H1 (cell line): Measurements from ENCODE around the gene GALNTL6. TPM values are rescaled to one million over a fixed set of nuclear protein-coding genes. Genes with fewer than 3 reads are reported as not detected.

Experiments
- CTCF ChIA-PET: fragments of 300-600 bp; sonication (Branson Sonifier 250); formaldehyde crosslinking; loops from one replicate; lab custom pipeline; 2021; ENCODE audit not compliant: partially characterized antibody; lab: Charles Lee
- POLR2A ChIA-PET: fragments of 300-600 bp; sonication (Branson Sonifier 250); formaldehyde crosslinking; loops from one replicate; lab custom pipeline; 2021; ENCODE audit warnings: inconsistent platforms; ENCODE audit not compliant: partially characterized antibody; lab: Charles Lee
- DNase-seq, 2 experiments: peaks; one replicate each; pipeline versions ENCODE4 v3.0.0 to v3.0.0-alpha.2; 2010 to 2022; ENCODE audit warnings: low spot score in 2 of 2, low read depth in 1 of 2, mixed read lengths in 1 of 2
- FAIRE-seq: peaks from 2 replicates; lab custom pipeline; 2011; peaks lifted over from hg19 to GRCh38; lab: Jason Lieb, UNC
- H2AFZ ChIP-seq: 2 replicates; pipeline ENCODE4 v1.8.1; 2012; ENCODE audit warnings: low read length, inconsistent platforms
- H2AK5ac ChIP-seq: 2 replicates; pipeline ENCODE4 v1.6.1; 2013; ENCODE audit warnings: low read depth, low read length
- H2BK120ac ChIP-seq: replicated peaks from 2 replicates; pipeline ENCODE3; 2013; ENCODE audit warnings: low read depth, low read length, inconsistent platforms
- H2BK12ac ChIP-seq: 2 replicates; pipeline ENCODE4 v1.6.1; 2013; ENCODE audit warnings: low read depth, low read length
- H2BK15ac ChIP-seq: 2 replicates; pipeline ENCODE4 v1.6.1; 2013; ENCODE audit warnings: low read length
- H2BK20ac ChIP-seq: 2 replicates; pipeline ENCODE4 v1.6.1; 2013; ENCODE audit warnings: low read length
- H2BK5ac ChIP-seq: 2 replicates; pipeline ENCODE4 v1.6.1; 2013; ENCODE audit warnings: low read depth, low read length
- H3K14ac ChIP-seq: 2 replicates; pipeline ENCODE4 v1.6.1; 2013; ENCODE audit warnings: inconsistent platforms; ENCODE audit not compliant: insufficient read length
- H3K18ac ChIP-seq: 2 replicates; pipeline ENCODE4 v1.6.1; 2013; ENCODE audit warnings: low read length; ENCODE audit errors: extremely low read depth
- H3K23ac ChIP-seq: 2 replicates; pipeline ENCODE4 v1.6.1; 2013; ENCODE audit warnings: inconsistent platforms; ENCODE audit not compliant: insufficient read length
- H3K23me2 ChIP-seq: 2 replicates; pipeline ENCODE4 v1.6.1; 2013; ENCODE audit warnings: low read depth, low read length
- H3K27ac ChIP-seq: 2 replicates; pipeline ENCODE4 v1.6.1; 2011; ENCODE audit warnings: low read depth, low read length, inconsistent platforms
- H3K27me3 ChIP-seq, 4 experiments: replicated peaks in 1 of 4; 1 replicate in 1 of 4; 2 replicates in 3 of 4; pipeline versions ENCODE4 v1.6.1 to v1.8.1; 2011 to 2013; ENCODE audit warnings: low read length in 3 of 4, mild to moderate bottlenecking in 3 of 4, inconsistent platforms in 2 of 4, mixed read lengths in 2 of 4, moderate library complexity in 1 of 4; ENCODE audit not compliant: control insufficient read depth in 3 of 4, insufficient read depth in 3 of 4; ENCODE audit errors: extremely low read depth in 1 of 4
- H3K36me3 ChIP-seq, 4 experiments: 2 replicates each; pipeline versions ENCODE4 v1.6.1 to v1.8.1; 2011 to 2013; ENCODE audit warnings: mild to moderate bottlenecking in 4 of 4, low read length in 3 of 4, moderate library complexity in 2 of 4, control low read depth in 1 of 4, inconsistent platforms in 1 of 4; ENCODE audit not compliant: insufficient read depth in 4 of 4, control insufficient read depth in 2 of 4
- H3K4ac ChIP-seq: replicated peaks from 2 replicates; pipeline ENCODE3; 2013; ENCODE audit warnings: low read length, low read depth, mixed read lengths, inconsistent platforms; ENCODE audit not compliant: insufficient read length
- H3K4me1 ChIP-seq, 4 experiments: replicated peaks in 1 of 4; 1 replicate in 1 of 4; 2 replicates in 3 of 4; pipeline versions ENCODE4 v1.6.1 to v1.8.1; 2011 to 2013; ENCODE audit warnings: low read length in 3 of 4, inconsistent platforms in 2 of 4, mixed read lengths in 1 of 4; ENCODE audit not compliant: insufficient read depth in 4 of 4, control insufficient read depth in 3 of 4
- H3K4me2 ChIP-seq, 2 experiments: 2 replicates each; pipeline versions ENCODE4 v1.6.1 to v1.8.1; 2011 to 2013; ENCODE audit warnings: low read depth in 2 of 2, low read length in 2 of 2, control low read depth in 1 of 2, inconsistent platforms in 1 of 2, mild to moderate bottlenecking in 1 of 2; ENCODE audit not compliant: insufficient read depth in 1 of 2
- H3K4me3 ChIP-seq, 4 experiments: fragments of 200-600, 300-600 bp in 1 of 4; sonication (generic), shearing (Covaris generic), sonication (Bioruptor Twin) in 1 of 4; 2 replicates each; pipeline versions ENCODE4 v1.5.1 to v1.8.1; 2011 to 2016; ENCODE audit warnings: low read length in 4 of 4, low read depth in 3 of 4, control low read depth in 2 of 4, inconsistent platforms in 2 of 4, mild to moderate bottlenecking in 2 of 4, mixed read lengths in 1 of 4, moderate library complexity in 1 of 4; ENCODE audit not compliant: insufficient read depth in 2 of 4; ENCODE audit errors: extremely low read depth in 1 of 4
- H3K56ac ChIP-seq: replicated peaks from 2 replicates; pipeline ENCODE3; 2013; ENCODE audit warnings: low read depth, mild to moderate bottlenecking, mixed read lengths, low read length, inconsistent platforms; ENCODE audit not compliant: insufficient read length
- H3K79me1 ChIP-seq: 2 replicates; pipeline ENCODE4 v1.6.1; 2013; ENCODE audit warnings: low read depth, low read length, control low read depth
- H3K79me2 ChIP-seq, 2 experiments: 2 replicates each; pipeline versions ENCODE4 v1.6.1 to v1.8.1; 2012 to 2013; ENCODE audit warnings: low read length in 2 of 2, mild to moderate bottlenecking in 2 of 2, inconsistent platforms in 1 of 2; ENCODE audit not compliant: insufficient read depth in 2 of 2, control insufficient read depth in 1 of 2
- H3K9ac ChIP-seq, 4 experiments: replicated peaks in 1 of 4; 1 replicate in 1 of 4; 2 replicates in 3 of 4; pipeline versions ENCODE4 v1.6.1 to v1.8.1; 2011 to 2013; ENCODE audit warnings: low read depth in 3 of 4, low read length in 3 of 4, control low read depth in 2 of 4, mild to moderate bottlenecking in 2 of 4, moderate library complexity in 2 of 4, inconsistent platforms in 1 of 4; ENCODE audit errors: extremely low read depth in 1 of 4
- H3K9me3 ChIP-seq, 2 experiments: 2 replicates each; pipeline versions ENCODE4 v1.6.1 to v1.8.1; 2012 to 2013; ENCODE audit warnings: mild to moderate bottlenecking in 2 of 2, moderate library complexity in 2 of 2, control low read depth in 1 of 2, inconsistent platforms in 1 of 2, low read depth in 1 of 2, low read length in 1 of 2, mixed read lengths in 1 of 2; ENCODE audit not compliant: insufficient read depth in 2 of 2
- H4K20me1 ChIP-seq, 2 experiments: replicated peaks in 1 of 2; 2 replicates each; pipeline versions ENCODE3 to v1.8.1; 2011 to 2013; ENCODE audit warnings: inconsistent platforms in 2 of 2, low read length in 2 of 2, mild to moderate bottlenecking in 1 of 2; ENCODE audit not compliant: insufficient read depth in 2 of 2, control insufficient read depth in 1 of 2
- H4K5ac ChIP-seq: 2 replicates; pipeline ENCODE4 v1.6.1; 2013; ENCODE audit warnings: low read length, low read depth, mixed read lengths, inconsistent platforms; ENCODE audit not compliant: insufficient read length
- H4K8ac ChIP-seq: 2 replicates; pipeline ENCODE4 v1.8.0; 2013; ENCODE audit warnings: mild to moderate bottlenecking, moderate library complexity, low read length, inconsistent platforms; ENCODE audit not compliant: insufficient read depth; ENCODE audit errors: extremely low read depth
- H4K91ac ChIP-seq: replicated peaks from 2 replicates; pipeline ENCODE3; 2013; ENCODE audit warnings: low read length, mixed read lengths, inconsistent platforms; ENCODE audit not compliant: insufficient read length
- BCL11A ChIP-seq, 2 experiments: IDR thresholded peaks; one replicate each; pipeline ENCODE4 v1.6.1; 2011; ENCODE audit warnings: low read depth in 2 of 2, low read length in 2 of 2, mild to moderate bottlenecking in 2 of 2
- CBX5 ChIP-seq: fragments of 300-800, 300-1000 bp; sonication (generic); IDR thresholded peaks from 2 replicates; pipeline ENCODE4 v1.7.1; 2016; ENCODE audit warnings: antibody characterized with exemption, low read length, low read depth
- CTCF ChIP-seq, 3 experiments: IDR thresholded peaks; 1 replicate in 2 of 3; 2 replicates in 1 of 3; pipeline versions ENCODE4 v1.5.1 to v1.6.1; 2011; ENCODE audit warnings: low read length in 3 of 3, mild to moderate bottlenecking in 3 of 3, inconsistent platforms in 2 of 3, low read depth in 1 of 3, moderate library complexity in 1 of 3; ENCODE audit not compliant: insufficient read depth in 1 of 3; ENCODE audit errors: control extremely low read depth in 1 of 3
- MAFK ChIP-seq: IDR thresholded peaks from 2 replicates; pipeline ENCODE4 v1.6.1; 2012; ENCODE audit warnings: low read depth, mild to moderate bottlenecking, improper control_type of control experiment, low read length
- PHF8 ChIP-seq: fragments of 200-600 bp; sonication (generic); conservative IDR thresholded peaks from 2 replicates; pipeline ENCODE4 v1.7.1; 2012; ENCODE audit warnings: low read depth, mild to moderate bottlenecking, inconsistent platforms, low read length, moderate library complexity
- POLR2A ChIP-seq, 2 experiments: IDR thresholded peaks; 1 replicate in 1 of 2; 2 replicates in 1 of 2; pipeline ENCODE4 v1.6.1; 2011; ENCODE audit warnings: low read depth in 2 of 2, low read length in 2 of 2, mild to moderate bottlenecking in 2 of 2; ENCODE audit errors: control extremely low read depth in 1 of 2
- POLR2AphosphoS5 ChIP-seq: IDR thresholded peaks from 2 replicates; pipeline ENCODE4 v1.6.1; 2011; ENCODE audit warnings: low read depth, low read length
- POU5F1 ChIP-seq: IDR thresholded peaks from 2 replicates; pipeline ENCODE4 v1.6.1; 2011; ENCODE audit warnings: low read depth, mild to moderate bottlenecking, low read length, moderate library complexity
- SIN3A ChIP-seq, 2 experiments: IDR thresholded peaks in 1 of 2; conservative IDR thresholded peaks in 1 of 2; 2 replicates each; pipeline ENCODE4 v1.6.1; 2011 to 2012; ENCODE audit warnings: low read length in 2 of 2, improper control_type of control experiment in 1 of 2, low read depth in 1 of 2, mild to moderate bottlenecking in 1 of 2
- SIRT6 ChIP-seq: IDR thresholded peaks from one replicate; pipeline ENCODE4 v1.7.1; 2012; ENCODE audit warnings: low read length, inconsistent platforms
- SP1 ChIP-seq: IDR thresholded peaks from 2 replicates; pipeline ENCODE4 v1.6.1; 2011; ENCODE audit warnings: low read depth, low read length
- SP2 ChIP-seq: IDR thresholded peaks from 2 replicates; pipeline ENCODE4 v1.6.1; 2012; ENCODE audit warnings: mild to moderate bottlenecking, low read length, inconsistent platforms
- YY1 ChIP-seq: IDR thresholded peaks from 2 replicates; pipeline ENCODE4 v1.6.1; 2011; ENCODE audit warnings: low read depth, mild to moderate bottlenecking, low read length
- ZNF274 ChIP-seq: IDR thresholded peaks from 2 replicates; pipeline ENCODE4 v1.7.0; 2012; ENCODE audit warnings: low read length, borderline replicate concordance; ENCODE audit errors: extremely low read depth
- WGBS, 2 experiments: shearing (Covaris generic) in 1 of 2; methylation state at CpG; one replicate each; pipeline versions ENCODE4 v1.1.6 to v1.1.7; 2013 to 2015; ENCODE audit warnings: low lambda C conversion rate in 2 of 2, mixed read lengths in 2 of 2, inconsistent platforms in 1 of 2, low coverage in 1 of 2, missing lambda C conversion rate in 1 of 2; ENCODE audit not compliant: insufficient replicate concordance in 2 of 2, insufficient coverage in 1 of 2, insufficient read length in 1 of 2; ENCODE audit errors: extremely low coverage in 1 of 2, missing lambda C conversion rate in 1 of 2; 5-methylcytosine and 5-hydroxymethylcytosine counted together
- polyA plus RNA-seq, 7 experiments: library from polyadenylated mRNA; depleted of rRNA in 3 of 7; stranded (reverse) in 5 of 7; unstranded in 2 of 7; fragments of >200 nt in 5 of 7; fragments of 200-250 nt in 2 of 7; gene quantifications; 1 replicate in 5 of 7; 2 replicates in 1 of 7; 4 replicates in 1 of 7; pipeline versions ENCODE4 v1.2.1 to v1.2.3, GENCODE V29; 2011 to 2013; ENCODE audit warnings: missing spikeins in 2 of 7, mixed read lengths in 2 of 7
- total RNA-seq: library from RNA; stranded (reverse); fragmentation: NEBNext Ultra II Directional; extraction: Animal tissue kit (Norgen Biotek cat#: 25700); gene quantifications from 2 replicates; pipeline ENCODE4 v1.2.1, GENCODE V29; 2021

Gene GALNTL6
- total and polyA plus RNA-seq, 2 of the 8 experiments (the other 6 are each of a cell fraction or from before 2014, with no cell fraction given), result 0.03 to 0.32 TPM

DNA sequence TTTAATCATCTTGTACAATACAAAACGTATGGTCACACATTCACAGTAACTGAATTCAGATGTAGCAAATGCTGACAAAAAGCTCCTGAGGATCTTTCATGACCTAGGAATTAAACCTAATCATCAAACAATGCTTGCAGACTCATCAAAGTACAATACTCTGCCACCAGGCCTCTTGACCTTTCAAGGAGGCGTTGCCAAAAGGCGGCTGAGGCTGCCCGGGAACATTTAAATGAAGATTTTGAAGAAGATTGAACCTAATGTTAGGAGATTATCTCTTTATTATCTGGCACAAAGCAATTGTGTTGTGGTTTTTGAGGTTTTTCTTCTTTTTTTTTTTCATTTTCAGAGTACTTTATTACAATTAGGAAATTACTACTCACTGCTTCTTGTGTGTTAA, 340.5 kb downstream of the GALNTL6 start:
- DNase-seq, result no peak
- Histone ChIP-seq H3K4ac (no peak overlapping the region), H2BK20ac (no peak overlapping the region), H3K4me2 (no peak overlapping the region), H3K56ac (no peak overlapping the region), H2BK15ac (no peak overlapping the region), H2BK12ac (no peak overlapping the region), H2AK5ac (no peak overlapping the region), H3K14ac (no peak overlapping the region), H3K23ac (no peak overlapping the region), H3K18ac (no peak overlapping the region), H4K8ac (no peak overlapping the region), H4K91ac (no peak overlapping the region), H3K36me3 (no peaks in the 10 kb centered on the region), H3K23me2 (no peaks in the 10 kb centered on the region), H3K79me1 (no peaks in the 10 kb centered on the region), H4K5ac (no peak overlapping the region), H3K27me3 (no peaks in the 10 kb centered on the region), H3K79me2 (no peaks in the 10 kb centered on the region), H3K4me3 (no peak overlapping the region), H2BK5ac (no peak overlapping the region), H3K9me3 (no peaks in the 10 kb centered on the region), H3K4me1 (no peaks in the 10 kb centered on the region), H2AFZ (peak overlapping the region; percentile 32; the same call in 1 of the 2 replicates), H2BK120ac (no peak overlapping the region), H3K9ac (no peak overlapping the region), H3K27ac (no peak overlapping the region), H4K20me1 (no peaks in the 10 kb centered on the region)
- ChIA-PET CTCF (no interaction called here), POLR2A (no interaction called here)
- no peak for FAIRE-seq
- 95% methylated on average over 4 of the region's 4 CpGs; no CpG with 5 or more reads in 1 of the 2 experiments for WGBS, 2 experiments
- TF ChIP-seq YY1, result no peak
- no peak for TF ChIP-seq MAFK
- no peak for TF ChIP-seq BCL11A (IDR thresholded peaks at IDR 0.05; ENCODE audit: low read depth in 2 of 2, low read length in 2 of 2)
- no peak for TF ChIP-seq POLR2AphosphoS5
- no peak for TF ChIP-seq POLR2A (IDR thresholded peaks at IDR 0.05; ENCODE audit: control extremely low read depth in 1 of 2, low read depth in 2 of 2, low read length in 2 of 2)
- TF ChIP-seq SP1, result no peak
- TF ChIP-seq CTCF (IDR thresholded peaks at IDR 0.05; ENCODE audit: control extremely low read depth in 1 of 3, insufficient read depth in 1 of 3, low read depth in 1 of 3, low read length in 3 of 3), result no peak
- TF ChIP-seq SIRT6, result no peak
- TF ChIP-seq SIN3A (conservative IDR thresholded peaks at IDR 0.05 in 1 of 2, IDR thresholded peaks at IDR 0.05 in 1 of 2; ENCODE audit: low read depth in 1 of 2, low read length in 2 of 2), result no peak
- no peak for TF ChIP-seq ZNF274
- no peak for TF ChIP-seq POU5F1
- TF ChIP-seq SP2, result no peak
- TF ChIP-seq PHF8, result no peak
- no peak for TF ChIP-seq CBX5
